ENCODE measurements around the gene DSC3. TPM values are rescaled to one million over a fixed set of nuclear protein-coding genes. Genes with fewer than 3 reads are reported as not detected.

DSC3 gene
- 0.31 TPM for total RNA-seq

DNA sequence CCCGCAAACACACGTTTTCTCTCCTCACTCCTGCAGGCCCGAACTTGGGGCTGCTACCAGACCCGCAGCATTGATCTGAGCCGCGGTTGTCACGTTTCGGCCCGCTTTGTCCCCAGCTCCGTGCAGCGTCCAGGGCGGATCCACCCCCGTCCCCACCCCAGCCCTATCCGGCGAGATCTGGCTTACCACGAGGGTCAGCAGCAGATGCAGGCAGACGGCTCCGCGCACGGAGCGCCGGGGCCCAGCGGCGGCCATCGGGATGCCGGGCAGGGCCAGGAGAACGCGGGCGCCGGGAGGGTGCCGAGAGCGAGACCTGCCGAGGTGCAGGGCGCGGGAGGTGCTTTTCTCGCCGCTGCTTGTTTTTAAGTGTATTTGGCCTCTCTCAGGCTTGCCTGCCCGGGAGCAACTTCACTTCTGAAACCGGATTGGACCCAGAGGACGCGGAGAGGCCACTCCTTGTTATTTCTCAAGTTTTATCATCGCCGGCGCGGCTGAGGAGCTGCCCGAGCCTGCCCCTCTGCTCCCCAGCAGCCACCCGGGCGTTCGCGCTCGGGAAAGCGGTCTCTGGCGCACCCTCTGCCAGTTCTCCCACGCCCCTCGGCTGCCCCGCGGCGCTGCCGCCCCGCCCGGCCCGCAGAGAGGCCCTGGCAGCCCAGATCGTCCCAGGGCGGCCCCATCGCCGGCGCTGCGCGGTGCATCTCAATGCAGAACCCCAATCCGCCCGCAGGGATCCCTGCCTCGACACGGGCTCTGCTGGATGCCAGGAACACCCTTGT is at the start of gene DSC3:
DSC3 (minus strand) TSS at position 337 of the 776 bp plus-strand sequence; CDS start at position 255, 82 bp downstream.

Small RNAs within 50 kb of the gene (small RNA-seq; reads per million reads assigned to genes)
- gene RNU6-857P (ENCODE audit: low replicate concordance), result not detected

Other genes starting within 250 kb of the DSC3 start
- 4.1 TPM for gene DSC2, start 59.7 kb upstream of the DSC3 start, total RNA-seq
- not detected for gene DSC1, start 120.1 kb upstream of the DSC3 start, total RNA-seq